ENCODE results near the gene WNT2. TPM values are rescaled to one million over a fixed set of nuclear protein-coding genes. Genes with fewer than 3 reads are reported as not detected.
"Not testable (repeated sequence)": the region's sequence is repeated elsewhere in the genome, so short reads cannot be mapped to it uniquely, and the experiment has no call there.

Gene WNT2
- total RNA-seq, 1 donor from 2014 or later = under 0.01 TPM

DNA sequence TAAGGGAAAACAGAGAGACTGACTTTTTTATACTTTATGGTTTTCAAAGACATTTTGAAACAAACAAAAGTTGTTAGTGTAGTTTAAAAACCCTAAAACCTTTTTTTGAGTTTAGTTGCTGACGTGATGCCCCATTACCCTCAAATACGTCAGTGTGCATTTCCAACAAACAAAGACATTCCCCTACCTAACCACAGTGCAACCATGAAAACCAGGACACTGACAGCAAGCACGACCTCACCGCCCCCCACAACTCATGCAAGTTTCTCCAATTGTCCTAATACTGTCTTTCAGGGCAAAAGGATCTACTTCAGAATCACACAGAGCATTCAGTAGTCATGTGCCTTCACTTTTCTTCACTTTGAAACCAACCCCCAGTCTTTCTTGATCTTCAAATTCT lies 75.0 kb downstream of the WNT2 start:
- DNase-seq (ENCODE audit: low read depth) = no peak
- TF ChIP-seq, protein P1, sequence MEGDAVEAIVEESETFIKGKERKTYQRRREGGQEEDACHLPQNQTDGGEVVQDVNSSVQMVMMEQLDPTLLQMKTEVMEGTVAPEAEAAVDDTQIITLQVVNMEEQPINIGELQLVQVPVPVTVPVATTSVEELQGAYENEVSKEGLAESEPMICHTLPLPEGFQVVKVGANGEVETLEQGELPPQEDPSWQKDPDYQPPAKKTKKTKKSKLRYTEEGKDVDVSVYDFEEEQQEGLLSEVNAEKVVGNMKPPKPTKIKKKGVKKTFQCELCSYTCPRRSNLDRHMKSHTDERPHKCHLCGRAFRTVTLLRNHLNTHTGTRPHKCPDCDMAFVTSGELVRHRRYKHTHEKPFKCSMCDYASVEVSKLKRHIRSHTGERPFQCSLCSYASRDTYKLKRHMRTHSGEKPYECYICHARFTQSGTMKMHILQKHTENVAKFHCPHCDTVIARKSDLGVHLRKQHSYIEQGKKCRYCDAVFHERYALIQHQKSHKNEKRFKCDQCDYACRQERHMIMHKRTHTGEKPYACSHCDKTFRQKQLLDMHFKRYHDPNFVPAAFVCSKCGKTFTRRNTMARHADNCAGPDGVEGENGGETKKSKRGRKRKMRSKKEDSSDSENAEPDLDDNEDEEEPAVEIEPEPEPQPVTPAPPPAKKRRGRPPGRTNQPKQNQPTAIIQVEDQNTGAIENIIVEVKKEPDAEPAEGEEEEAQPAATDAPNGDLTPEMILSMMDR (IDR thresholded peaks at IDR 0.05; ENCODE audit: insufficient read depth, low read length, severe bottlenecking) = no peak
- FAIRE-seq = no peak
- no peak overlapping the region for H3K4me3 ChIP-seq (ENCODE audit: low read depth, low read length)
- no peaks in the 10 kb centered on the region for H3K27me3 ChIP-seq (ENCODE audit: control insufficient read depth, insufficient read depth, low read length)
- H3K36me3 ChIP-seq (ENCODE audit: control insufficient read depth, insufficient read depth, low read length) = no peaks in the 10 kb centered on the region

DNA sequence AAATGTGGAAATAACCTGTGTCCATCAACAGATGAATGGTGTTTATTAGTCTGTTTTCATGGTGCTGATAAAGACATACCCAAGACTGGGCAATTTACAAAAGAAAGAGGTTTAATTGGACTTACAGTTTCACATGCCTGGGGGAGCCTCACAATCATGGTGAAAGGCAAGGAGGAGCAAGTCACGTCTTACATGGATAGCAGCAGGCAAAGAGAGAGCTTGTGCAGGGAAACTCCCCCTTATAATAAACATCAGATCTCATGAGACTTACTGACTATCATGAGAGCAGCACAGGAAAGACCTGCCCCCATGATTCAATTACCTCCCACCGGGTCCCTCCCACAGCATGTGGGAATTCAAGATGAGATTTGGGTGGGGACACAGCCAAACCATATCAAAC lies 77.2 kb downstream of the WNT2 start:
- not testable (repeated sequence) for FAIRE-seq; H3K4me3 ChIP-seq (ENCODE audit: low read depth, low read length); H3K36me3 ChIP-seq (ENCODE audit: control insufficient read depth, insufficient read depth, low read length); DNase-seq (ENCODE audit: low read depth); H3K27me3 ChIP-seq (ENCODE audit: control insufficient read depth, insufficient read depth, low read length)

DNA sequence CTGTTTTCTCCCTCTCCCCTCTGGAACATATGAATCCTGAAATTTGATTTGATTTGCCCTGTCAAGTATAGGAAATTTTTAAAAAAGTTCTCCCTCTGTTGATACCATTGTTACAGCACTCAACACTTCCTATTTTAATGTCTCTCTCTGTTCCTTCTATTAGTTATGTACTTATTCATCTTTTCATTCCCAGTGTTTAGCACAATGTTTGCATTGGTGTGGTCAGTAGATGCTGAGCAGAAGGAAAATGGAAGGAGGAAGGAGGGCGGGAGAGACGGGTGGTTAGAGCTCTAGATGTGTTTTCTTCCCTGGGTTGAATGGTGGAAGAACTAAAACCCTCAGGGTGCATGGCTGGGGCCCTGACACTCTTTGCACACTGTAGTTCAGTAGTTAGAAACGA lies 79.5 kb downstream of the WNT2 start:
- Histone ChIP-seq H3K36me3 (ENCODE audit: control insufficient read depth, insufficient read depth, low read length) (no peaks in the 10 kb centered on the region), H3K4me3 (ENCODE audit: low read depth, low read length) (no peak overlapping the region), H3K27me3 (ENCODE audit: control insufficient read depth, insufficient read depth, low read length) (no peaks in the 10 kb centered on the region)
- DNase-seq (ENCODE audit: low read depth) (no peak), FAIRE-seq (no peak)
- TF ChIP-seq, protein P1 (IDR thresholded peaks at IDR 0.05; ENCODE audit: insufficient read depth, low read length, severe bottlenecking) = no peak

DNA sequence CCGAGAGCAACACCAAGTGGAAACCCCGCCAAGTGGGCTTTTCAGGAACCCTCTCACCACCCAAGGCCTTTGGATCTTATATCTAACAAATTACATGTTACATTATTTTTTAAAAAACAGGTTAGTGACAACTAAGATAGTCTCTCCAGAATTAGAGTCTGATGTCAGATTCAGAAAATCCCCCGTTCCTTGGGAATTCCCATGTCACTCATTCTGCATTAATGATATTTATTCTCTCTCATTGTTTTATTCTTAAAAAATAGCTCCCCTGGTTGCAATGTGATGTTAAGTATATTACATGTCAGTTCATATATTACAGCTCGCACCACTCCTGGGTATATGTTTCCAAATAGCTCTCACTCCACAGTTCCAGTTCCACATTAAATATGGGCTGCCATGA lies 81.8 kb downstream of the WNT2 start:
- TF ChIP-seq, protein P1 (IDR thresholded peaks at IDR 0.05; ENCODE audit: insufficient read depth, low read length, severe bottlenecking) = no peak
- Histone ChIP-seq H3K36me3 (ENCODE audit: control insufficient read depth, insufficient read depth, low read length) (no peaks in the 10 kb centered on the region), H3K27me3 (ENCODE audit: control insufficient read depth, insufficient read depth, low read length) (no peaks in the 10 kb centered on the region), H3K4me3 (ENCODE audit: low read depth, low read length) (no peak overlapping the region)
- FAIRE-seq (no peak), DNase-seq (ENCODE audit: low read depth) (no peak)

DNA sequence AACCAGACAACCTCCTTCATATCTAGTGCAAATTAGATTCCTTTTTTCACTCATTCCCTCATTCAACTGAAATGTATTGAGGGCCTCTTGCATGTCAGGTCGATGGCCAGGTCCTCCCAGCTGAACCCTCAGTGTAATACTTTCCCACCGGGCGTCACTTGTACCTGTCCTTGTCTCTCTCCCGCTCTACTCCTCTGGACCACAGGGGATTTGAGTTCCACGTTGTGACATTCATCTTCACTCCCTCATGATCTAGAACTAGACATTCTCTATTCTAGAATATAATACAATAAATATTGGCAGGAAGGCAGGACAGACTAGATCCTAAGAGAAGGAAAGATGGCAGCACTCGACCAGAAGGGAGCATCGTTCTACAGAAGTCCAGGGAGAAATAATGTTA lies 83.9 kb downstream of the WNT2 start:
- H3K4me3 ChIP-seq (ENCODE audit: low read depth, low read length) = no peak overlapping the region
- no peaks in the 10 kb centered on the region for H3K36me3 ChIP-seq (ENCODE audit: control insufficient read depth, insufficient read depth, low read length)
- FAIRE-seq (no peak), DNase-seq (ENCODE audit: low read depth) (no peak)
- TF ChIP-seq, protein P1 (IDR thresholded peaks at IDR 0.05; ENCODE audit: insufficient read depth, low read length, severe bottlenecking) = no peak
- no peaks in the 10 kb centered on the region for H3K27me3 ChIP-seq (ENCODE audit: control insufficient read depth, insufficient read depth, low read length)

DNA sequence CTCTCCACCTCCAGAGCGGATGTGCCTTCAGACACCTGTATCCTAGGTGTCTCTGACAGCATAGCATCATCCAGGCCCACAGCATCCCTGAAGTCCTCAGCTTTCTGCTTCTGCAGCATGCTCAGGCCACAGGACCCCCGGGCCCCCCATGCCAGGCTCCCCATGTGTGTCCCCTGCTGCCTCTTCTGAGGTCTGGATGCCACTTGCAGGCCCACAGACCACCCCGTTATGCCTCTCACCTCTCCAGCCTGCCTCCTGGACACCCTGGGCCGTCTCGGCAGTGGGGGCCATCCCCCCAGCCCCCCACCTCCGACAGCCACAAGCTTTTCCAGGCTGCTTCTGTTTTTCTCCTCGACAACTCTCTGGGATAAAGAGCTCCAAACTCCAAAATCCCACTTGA lies 84.4 kb downstream of the WNT2 start:
- no peak for FAIRE-seq

More for the DNA sequence above, 84.4 kb downstream of the WNT2 start:
- TF ChIP-seq, protein P1 (IDR thresholded peaks at IDR 0.05; ENCODE audit: insufficient read depth, low read length, severe bottlenecking) = no peak
- Histone ChIP-seq H3K27me3 (ENCODE audit: control insufficient read depth, insufficient read depth, low read length) (no peaks in the 10 kb centered on the region), H3K4me3 (ENCODE audit: low read depth, low read length) (no peak overlapping the region), H3K36me3 (ENCODE audit: control insufficient read depth, insufficient read depth, low read length) (no peaks in the 10 kb centered on the region)
- no peak for DNase-seq (ENCODE audit: low read depth)
